Upper lobe of right lung (tissue), 1 donor: ENCODE data around the gene BOLA1. TPM values are rescaled to one million over a fixed set of nuclear protein-coding genes. Genes with fewer than 3 reads are reported as not detected.

ENCODE experiments used
- ATAC-seq: fragments of 200-7000 bp; cut with Tn5 transposase; one replicate; pipeline ENCODE4 v1.9.1; 2020; ENCODE audit warnings: mild to moderate bottlenecking, moderate library complexity
- DNase-seq: peaks from one replicate; pipeline ENCODE4 v3.0.0-alpha.2; 2020
- H3K27ac ChIP-seq: fragments of 200-600 bp; one replicate; pipeline ENCODE4 v1.8.0; 2022
- H3K27me3 ChIP-seq: fragments of 200-600 bp; one replicate; pipeline ENCODE4 v1.8.0; 2022; ENCODE audit warnings: mild to moderate bottlenecking
- H3K36me3 ChIP-seq: fragments of 200-600 bp; one replicate; pipeline ENCODE4 v1.8.0; 2022
- H3K4me1 ChIP-seq: fragments of 200-600 bp; one replicate; pipeline ENCODE4 v1.8.0; 2022
- H3K4me3 ChIP-seq: fragments of 200-600 bp; one replicate; pipeline ENCODE4 v1.8.0; 2022; ENCODE audit warnings: mild to moderate bottlenecking
- H3K9me3 ChIP-seq: fragments of 200-600 bp; one replicate; pipeline ENCODE4 v1.8.0; 2022
- intact Hi-C: fragments of 100-400 bp; cut with DNase I; formaldehyde crosslinking; loops from one replicate; pipeline ENCODE4 v1.11.0; 2022
- total RNA-seq: library from RNA; stranded (reverse); fragmentation: NEBNext Ultra II Directional; extraction: Animal tissue kit (Norgen Biotek cat#: 25700); gene quantifications from one replicate; pipeline ENCODE4 v1.2.1, GENCODE V29; 2021
- TF ChIP-seq, protein P1 (sequence below): fragments of 200-600 bp; IDR thresholded peaks from one replicate; pipeline ENCODE4 v1.8.0; 2022; ENCODE audit warnings: antibody characterized with exemption
- donor health status: DM: no; HTN: yes; CAD: no; lungs with severe emphysema.

Gene BOLA1
- total RNA-seq, 1 donor from 2014 or later = 16.5 TPM

DNA sequence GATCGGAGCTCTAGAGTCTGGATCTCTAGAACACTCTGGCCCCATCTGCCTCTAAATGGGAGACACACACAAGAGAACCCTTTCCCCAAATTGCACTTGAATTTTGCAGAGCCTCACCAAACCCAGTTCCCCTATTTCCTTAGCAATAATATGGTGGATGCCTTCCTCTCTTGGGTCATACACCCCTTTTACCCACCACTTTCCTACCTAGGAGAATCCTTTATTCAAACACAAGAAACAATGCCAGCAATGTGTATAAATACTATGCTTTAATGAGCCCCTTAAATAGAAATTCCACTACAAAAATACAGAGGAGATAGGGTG is 29.0 kb downstream of the BOLA1 start:
- peak overlapping the region; percentile 69 for H3K4me3 ChIP-seq
- TF ChIP-seq, protein P1, sequence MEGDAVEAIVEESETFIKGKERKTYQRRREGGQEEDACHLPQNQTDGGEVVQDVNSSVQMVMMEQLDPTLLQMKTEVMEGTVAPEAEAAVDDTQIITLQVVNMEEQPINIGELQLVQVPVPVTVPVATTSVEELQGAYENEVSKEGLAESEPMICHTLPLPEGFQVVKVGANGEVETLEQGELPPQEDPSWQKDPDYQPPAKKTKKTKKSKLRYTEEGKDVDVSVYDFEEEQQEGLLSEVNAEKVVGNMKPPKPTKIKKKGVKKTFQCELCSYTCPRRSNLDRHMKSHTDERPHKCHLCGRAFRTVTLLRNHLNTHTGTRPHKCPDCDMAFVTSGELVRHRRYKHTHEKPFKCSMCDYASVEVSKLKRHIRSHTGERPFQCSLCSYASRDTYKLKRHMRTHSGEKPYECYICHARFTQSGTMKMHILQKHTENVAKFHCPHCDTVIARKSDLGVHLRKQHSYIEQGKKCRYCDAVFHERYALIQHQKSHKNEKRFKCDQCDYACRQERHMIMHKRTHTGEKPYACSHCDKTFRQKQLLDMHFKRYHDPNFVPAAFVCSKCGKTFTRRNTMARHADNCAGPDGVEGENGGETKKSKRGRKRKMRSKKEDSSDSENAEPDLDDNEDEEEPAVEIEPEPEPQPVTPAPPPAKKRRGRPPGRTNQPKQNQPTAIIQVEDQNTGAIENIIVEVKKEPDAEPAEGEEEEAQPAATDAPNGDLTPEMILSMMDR = no peak
- DNase-seq (no peak), ATAC-seq (no peak)
- H3K27me3 ChIP-seq = no peaks in the 10 kb centered on the region
- H3K36me3 ChIP-seq = peaks cover 32% of the 10 kb centered on the region
- intact Hi-C loops = no loop called here
- H3K9me3 ChIP-seq = no peaks in the 10 kb centered on the region
- peak overlapping the region; percentile 92 for H3K27ac ChIP-seq
- peaks cover 22% of the 10 kb centered on the region for H3K4me1 ChIP-seq

DNA sequence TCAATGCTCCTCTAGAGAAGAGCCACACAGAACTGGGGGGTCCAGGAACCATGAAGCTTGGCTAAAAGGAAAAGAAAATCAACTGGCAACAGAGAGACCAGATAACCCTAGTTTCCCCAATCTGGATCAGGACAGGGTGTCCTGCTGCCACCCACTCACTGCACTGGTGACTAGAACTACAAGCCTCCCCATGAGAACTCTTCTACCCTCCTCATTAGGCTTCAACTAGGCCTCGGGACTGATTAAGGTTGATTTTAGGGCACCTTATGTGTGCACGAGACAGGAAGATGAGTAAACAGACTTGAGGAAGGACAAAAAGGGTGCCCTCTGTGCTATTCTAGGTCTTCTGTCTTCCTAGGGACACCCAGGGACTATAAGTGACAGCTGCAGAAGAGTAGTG is 30.5 kb downstream of the BOLA1 start:
- ATAC-seq (peak; percentile 32), DNase-seq (no peak)
- Histone ChIP-seq H3K36me3 (peaks cover 17% of the 10 kb centered on the region), H3K4me3 (peak overlapping the region; percentile 0), H3K27me3 (no peaks in the 10 kb centered on the region), H3K9me3 (no peaks in the 10 kb centered on the region), H3K27ac (peak overlapping the region; percentile 58), H3K4me1 (peaks cover 22% of the 10 kb centered on the region)
- intact Hi-C loops = no loop called here
- TF ChIP-seq, protein P1 = no peak

DNA sequence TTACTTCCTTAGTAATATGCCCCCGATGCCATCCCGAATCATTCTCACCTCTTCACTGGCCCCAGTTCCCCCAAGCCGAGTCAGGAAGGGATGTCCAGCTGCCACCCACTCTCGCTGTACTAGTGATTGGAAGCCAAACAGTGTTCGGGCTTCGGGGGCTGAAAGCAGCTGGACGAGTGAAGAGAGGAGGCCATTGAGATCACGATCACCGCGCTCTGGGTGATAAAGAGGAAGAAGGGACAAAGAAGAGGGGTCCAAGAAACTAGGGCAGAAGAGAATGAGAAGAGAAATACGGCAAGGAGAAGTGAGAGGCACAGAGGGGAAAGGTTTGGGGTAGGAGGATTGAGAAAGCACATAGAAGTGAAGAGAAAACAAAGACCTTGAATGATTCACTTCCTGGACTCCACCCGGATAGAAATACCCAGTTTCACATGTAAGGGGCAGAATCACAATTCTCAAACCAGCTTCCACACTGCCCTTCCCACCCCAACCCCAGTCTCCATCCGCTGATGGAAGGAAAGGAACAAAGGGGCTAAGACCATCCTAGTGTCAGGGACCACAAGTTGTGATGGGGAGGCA is 31.9 kb downstream of the BOLA1 start:
- Histone ChIP-seq H3K36me3 (peaks cover 3% of the 10 kb centered on the region), H3K4me3 (no peak overlapping the region), H3K27me3 (no peaks in the 10 kb centered on the region), H3K4me1 (peaks cover 20% of the 10 kb centered on the region), H3K27ac (no peak overlapping the region), H3K9me3 (no peaks in the 10 kb centered on the region)
- no peak for ATAC-seq
- TF ChIP-seq, protein P1 = no peak
- DNase-seq = no peak
- intact Hi-C loops = no loop called here

DNA sequence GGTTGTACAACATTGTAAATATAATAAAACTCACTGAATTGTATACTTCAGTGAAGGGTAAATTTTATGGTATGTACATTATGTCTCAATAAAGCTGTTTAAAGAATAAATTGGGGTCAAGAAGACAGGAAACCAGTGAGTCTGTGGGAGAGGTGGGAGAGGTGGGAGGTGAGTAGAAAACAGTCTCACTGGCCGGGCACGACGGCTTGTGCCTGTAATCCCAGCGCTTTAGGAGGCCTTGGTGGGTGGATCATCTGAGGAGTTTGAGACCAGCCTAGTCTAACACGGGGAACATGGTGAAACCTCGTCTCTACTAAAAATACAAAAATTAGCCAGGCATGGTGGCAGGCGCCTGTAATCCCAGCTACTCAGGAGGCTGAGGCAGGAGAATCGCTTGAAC is 33.1 kb downstream of the BOLA1 start:
- DNase-seq (no peak), ATAC-seq (no peak)
- no peaks in the 10 kb centered on the region for H3K27me3 ChIP-seq
- TF ChIP-seq, protein P1 = no peak
- no peaks in the 10 kb centered on the region for H3K36me3 ChIP-seq
- no peaks in the 10 kb centered on the region for H3K9me3 ChIP-seq
- no peak overlapping the region for H3K27ac ChIP-seq
- intact Hi-C loops = no loop called here
- H3K4me3 ChIP-seq = no peak overlapping the region
- peaks cover 13% of the 10 kb centered on the region for H3K4me1 ChIP-seq

DNA sequence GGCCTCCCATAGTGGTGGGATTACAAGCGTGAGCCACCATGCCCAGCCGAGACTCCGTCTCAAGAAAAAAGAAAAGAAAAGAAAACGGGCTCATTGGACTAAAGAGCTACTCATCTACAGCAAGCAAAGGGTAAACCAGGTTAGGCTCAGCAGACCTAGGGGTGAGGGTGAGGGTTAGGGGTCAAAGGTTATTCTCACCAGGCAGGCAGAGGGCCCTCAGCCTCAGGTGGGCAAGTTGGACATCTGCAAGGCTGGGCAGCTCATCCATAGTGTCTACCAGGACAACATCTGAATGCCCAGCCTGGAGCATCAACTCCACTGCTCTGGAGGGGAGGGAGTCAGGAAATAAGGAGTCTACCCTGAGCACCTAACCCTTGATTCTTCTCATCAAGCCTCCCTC is 33.8 kb downstream of the BOLA1 start:
- no peaks in the 10 kb centered on the region for H3K9me3 ChIP-seq
- peaks cover 17% of the 10 kb centered on the region for H3K4me1 ChIP-seq
- H3K27me3 ChIP-seq = no peaks in the 10 kb centered on the region
- H3K27ac ChIP-seq = no peak overlapping the region
- DNase-seq = no peak
- H3K4me3 ChIP-seq = no peak overlapping the region
- ATAC-seq = no peak
- H3K36me3 ChIP-seq = no peaks in the 10 kb centered on the region
- intact Hi-C loops = no loop called here
- TF ChIP-seq, protein P1 = no peak

DNA sequence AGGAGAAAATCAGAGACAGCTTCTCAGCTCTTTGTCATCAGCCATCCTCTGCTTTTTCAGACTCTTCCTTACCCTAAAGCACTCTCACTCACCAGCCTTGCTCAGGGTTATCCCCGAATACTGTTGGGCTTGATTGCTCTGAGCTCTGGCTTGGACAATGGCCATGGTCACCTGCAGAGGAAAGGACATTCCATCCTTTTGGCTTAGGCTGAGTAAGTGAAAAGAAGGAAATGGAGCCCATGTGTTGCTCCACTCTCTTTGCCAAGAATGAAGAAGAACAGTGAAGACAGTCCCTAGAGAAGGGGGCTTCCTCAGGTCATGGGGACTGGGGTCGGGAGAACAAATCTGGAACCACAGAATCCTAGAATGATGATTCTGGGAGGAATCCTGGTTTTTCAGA is 35.0 kb downstream of the BOLA1 start:
- intact Hi-C loops = no loop called here
- no peaks in the 10 kb centered on the region for H3K36me3 ChIP-seq
- no peak for ATAC-seq
- H3K9me3 ChIP-seq = no peaks in the 10 kb centered on the region
- TF ChIP-seq, protein P1 = no peak
- no peak overlapping the region for H3K27ac ChIP-seq
- H3K4me3 ChIP-seq = no peak overlapping the region
- no peaks in the 10 kb centered on the region for H3K27me3 ChIP-seq
- H3K4me1 ChIP-seq = peaks cover 18% of the 10 kb centered on the region
- no peak for DNase-seq
